A549 (cell line): ENCODE data around the gene PAPPA.

Source experiments
- CBX2 ChIP-seq: fragments of 200-600 bp; sonication (generic); IDR thresholded peaks from 2 replicates; pipeline ENCODE4 v1.6.1; 2016; ENCODE audit warnings: low read depth, mild to moderate bottlenecking, borderline replicate concordance
- CHD2 ChIP-seq: fragments of 150-350 bp; IDR thresholded peaks from 2 replicates; pipeline ENCODE4 v1.6.1; 2014; ENCODE audit warnings: low read length; ENCODE audit not compliant: partially characterized antibody
- CTCF ChIP-seq: fragments of >200 bp; sonication (Bioruptor Twin); formaldehyde crosslinking; IDR thresholded peaks from 3 replicates; pipeline ENCODE4 v1.5.1; 2016
- HDAC2 ChIP-seq: fragments of 200-600 bp; sonication (generic); IDR thresholded peaks from 2 replicates; pipeline ENCODE4 v1.6.1; 2016
- HES2 ChIP-seq: fragments of >200 bp; sonication (Bioruptor Twin); formaldehyde crosslinking; IDR thresholded peaks from 2 replicates; pipeline ENCODE4 v1.6.1; 2016
- KDM5A ChIP-seq: fragments of 200-600 bp; sonication (generic); IDR thresholded peaks from 2 replicates; pipeline ENCODE4 v1.6.1; 2016; ENCODE audit warnings: antibody characterized with exemption, mild to moderate bottlenecking
- MAFK ChIP-seq: fragments of 450-650 bp; IDR thresholded peaks from 2 replicates; pipeline ENCODE4 v1.6.1; 2014; ENCODE audit not compliant: partially characterized antibody
- MAX ChIP-seq: IDR thresholded peaks from 2 replicates; pipeline ENCODE4 v1.6.1; 2012
- POLR2A ChIP-seq: IDR thresholded peaks from 2 replicates; pipeline ENCODE4 v1.6.1; 2012; ENCODE audit warnings: mild to moderate bottlenecking, low read length
- REST ChIP-seq: fragments of 200-600 bp; sonication (generic); IDR thresholded peaks from 2 replicates; pipeline ENCODE4 v1.6.1; 2016; ENCODE audit warnings: antibody characterized with exemption, mild to moderate bottlenecking, moderate library complexity
- SMC3 ChIP-seq: fragments of >200 bp; sonication (Bioruptor Twin); formaldehyde crosslinking; IDR thresholded peaks from 3 replicates; pipeline ENCODE4 v1.6.1; 2018; ENCODE audit warnings: inconsistent platforms
- ZFP36 ChIP-seq: fragments of 450-650 bp; IDR thresholded peaks from 2 replicates; pipeline ENCODE4 v1.6.1; 2014; ENCODE audit warnings: borderline replicate concordance; ENCODE audit not compliant: partially characterized antibody
- ZNF302 ChIP-seq: fragments of 250-450 bp; sonication (Bioruptor Pico); IDR thresholded peaks from 2 replicates; pipeline ENCODE4 v1.9.0; 2021; ENCODE audit warnings: inconsistent platforms, mild to moderate bottlenecking, moderate library complexity

- TF ChIP-seq MAFK = no peak
- no peak for TF ChIP-seq CTCF
- no peak for TF ChIP-seq SMC3
- no peak for TF ChIP-seq HDAC2
- TF ChIP-seq CBX2 = no peak
- no peak for TF ChIP-seq ZNF302
- TF ChIP-seq POLR2A = no peak
- no peak for TF ChIP-seq HES2
- TF ChIP-seq ZFP36 = no peak
- TF ChIP-seq REST = no peak
- no peak for TF ChIP-seq MAX
- TF ChIP-seq CHD2 = no peak
- no peak for TF ChIP-seq KDM5A
These were observed 297.0 kb downstream of the PAPPA start for GRCh38 chr9:116450378-116451139.
